NT2/D1 (cell line): ENCODE measurements around the gene APOLD1.

Experiments used
- SUZ12 ChIP-seq: IDR thresholded peaks from 2 replicates; pipeline ENCODE4 v1.6.1; 2011; ENCODE audit not compliant: insufficient read length, insufficient read depth; ENCODE audit errors: extremely low read depth
- YY1 ChIP-seq: IDR thresholded peaks from 2 replicates; pipeline ENCODE4 v1.6.1; 2011; ENCODE audit not compliant: insufficient read length, insufficient read depth
- ZNF274 ChIP-seq: IDR thresholded peaks from 2 replicates; pipeline ENCODE4 v1.6.1; 2011; ENCODE audit warnings: mild to moderate bottlenecking, low read depth, low read length

DNA sequence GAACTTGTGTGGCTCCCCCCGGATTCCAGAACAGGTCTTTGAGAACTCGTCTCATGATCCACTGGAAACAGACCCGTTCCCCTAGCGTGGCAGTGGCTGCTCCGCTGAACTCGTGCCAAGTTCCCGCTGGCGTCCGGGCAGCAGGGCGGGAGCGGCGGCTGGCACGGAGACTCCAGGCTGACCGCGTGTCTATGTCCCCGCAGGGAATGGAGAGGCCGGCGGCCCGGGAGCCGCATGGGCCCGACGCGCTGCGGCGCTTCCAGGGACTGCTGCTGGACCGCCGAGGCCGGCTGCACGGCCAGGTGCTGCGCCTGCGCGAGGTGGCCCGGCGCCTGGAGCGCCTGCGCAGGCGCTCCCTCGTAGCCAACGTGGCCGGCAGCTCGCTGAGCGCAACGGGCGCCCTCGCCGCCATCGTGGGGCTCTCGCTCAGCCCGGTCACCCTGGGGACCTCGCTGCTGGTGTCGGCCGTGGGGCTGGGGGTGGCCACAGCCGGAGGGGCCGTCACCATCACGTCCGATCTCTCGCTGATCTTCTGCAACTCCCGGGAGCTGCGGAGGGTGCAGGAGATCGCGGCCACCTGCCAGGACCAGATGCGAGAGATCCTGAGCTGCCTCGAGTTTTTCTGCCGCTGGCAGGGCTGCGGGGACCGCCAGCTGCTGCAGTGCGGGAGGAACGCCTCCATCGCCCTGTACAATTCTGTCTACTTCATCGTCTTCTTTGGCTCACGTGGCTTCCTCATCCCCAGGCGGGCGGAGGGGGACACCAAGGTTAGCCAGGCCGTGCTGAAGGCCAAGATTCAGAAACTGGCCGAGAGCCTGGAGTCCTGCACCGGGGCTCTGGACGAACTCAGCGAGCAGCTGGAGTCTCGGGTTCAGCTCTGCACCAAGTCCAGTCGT lies 1.5 kb downstream of the APOLD1 start:
- TF ChIP-seq ZNF274 (no peak), YY1 (no peak), SUZ12 (no peak)
